HepG2 (cell line): Measurements from ENCODE around the gene LCE2D. TPM values are rescaled to one million over a fixed set of nuclear protein-coding genes. Genes with fewer than 3 reads are reported as not detected.
"Not testable (repeated sequence)": the region's sequence is repeated elsewhere in the genome, so short reads cannot be mapped to it uniquely, and the experiment has no call there.

ENCODE experiments used
- ATAC-seq: fragments of 200-7000 bp; cut with Tn5 transposase; 3 replicates; pipeline ENCODE4 v1.9.1; 2020; ENCODE audit warnings: mild to moderate bottlenecking, moderate library complexity
- BruUV-seq: library from RNA; stranded (reverse); fragments of 400-500 nt; replicated peaks from 2 replicates; lab custom pipeline; 2021; lab: Mats Ljungman, UMichigan
- CTCF ChIA-PET: fragments of 300-600 bp; formaldehyde crosslinking; extraction: SDS; loops from one replicate; lab custom pipeline; 2021; ENCODE audit warnings: low total read pairs, inconsistent platforms, low intra/inter-chr PET ratio; lab: Yijun Ruan, JAX
- POLR2A ChIA-PET: fragments of 350-600 bp; sonication (Branson Sonifier 250); formaldehyde crosslinking; loops from one replicate; lab custom pipeline; 2020; ENCODE audit warnings: antibody characterized with exemption, inconsistent platforms; lab: Yijun Ruan, JAX
- DNase-seq: peaks from one replicate; pipeline ENCODE4 v3.0.0-alpha.2; 2015; ENCODE audit warnings: low spot score
- FAIRE-seq: peaks from 3 replicates; lab custom pipeline; 2011; peaks lifted over from hg19 to GRCh38; lab: Jason Lieb, UNC
- H2AFZ ChIP-seq: one replicate; pipeline ENCODE4 v1.6.1; 2011; ENCODE audit warnings: low read length, inconsistent platforms
- H3K27ac ChIP-seq: fragments of 300-600 bp; 3 replicates; pipeline ENCODE4 v1.8.0; 2011; ENCODE audit warnings: mixed run types, mild to moderate bottlenecking, mixed read lengths, low read length, inconsistent platforms; ENCODE audit not compliant: insufficient read depth; ENCODE audit errors: extremely low read length
- H3K27me3 ChIP-seq, 2 experiments: fragments of 200-600 bp in 1 of 2; 2 replicates in 1 of 2; 3 replicates in 1 of 2; pipeline versions ENCODE4 v1.6.0 to v1.8.0; 2011; ENCODE audit warnings: low read length in 2 of 2, mild to moderate bottlenecking in 2 of 2, moderate library complexity in 2 of 2, inconsistent platforms in 1 of 2; ENCODE audit not compliant: insufficient read depth in 2 of 2, control insufficient read depth in 1 of 2
- H3K36me3 ChIP-seq, 2 experiments: fragments of 200-600 bp in 1 of 2; replicated peaks in 1 of 2; 2 replicates in 1 of 2; 3 replicates in 1 of 2; pipeline versions ENCODE4 v1.5.1 to v1.8.0; 2011; ENCODE audit warnings: low read length in 2 of 2, inconsistent platforms in 1 of 2; ENCODE audit not compliant: insufficient read depth in 2 of 2, control insufficient read depth in 1 of 2
- H3K4me1 ChIP-seq: 2 replicates; pipeline ENCODE4 v1.5.1; 2012; ENCODE audit warnings: low read length, inconsistent platforms; ENCODE audit not compliant: insufficient read depth
- H3K4me2 ChIP-seq: 2 replicates; pipeline ENCODE4 v1.6.0; 2011; ENCODE audit warnings: low read depth, low read length, inconsistent platforms
- H3K4me3 ChIP-seq, 3 experiments: fragments of 200-600 bp in 1 of 3; sonication (generic), shearing (Covaris generic) in 1 of 3; replicated peaks in 1 of 3; 2 replicates each; pipeline ENCODE4 v1.5.1; 2011 to 2016; ENCODE audit warnings: low read length in 3 of 3, inconsistent platforms in 2 of 3, low read depth in 2 of 3, mild to moderate bottlenecking in 2 of 3, control low read depth in 1 of 3, mixed read lengths in 1 of 3; ENCODE audit not compliant: insufficient read depth in 1 of 3
- H3K79me2 ChIP-seq: one replicate; pipeline ENCODE4 v1.6.1; 2011; ENCODE audit warnings: low read length, inconsistent platforms; ENCODE audit not compliant: insufficient read depth
- H3K9ac ChIP-seq: 2 replicates; pipeline ENCODE4 v1.6.0; 2011; ENCODE audit warnings: mild to moderate bottlenecking, low read depth, low read length, inconsistent platforms; ENCODE audit not compliant: insufficient read depth
- H3K9me3 ChIP-seq: 2 replicates; pipeline ENCODE4 v1.5.1; 2012; ENCODE audit warnings: mild to moderate bottlenecking, low read length
- H4K20me1 ChIP-seq: 2 replicates; pipeline ENCODE4 v1.6.0; 2011; ENCODE audit warnings: inconsistent platforms, mild to moderate bottlenecking, low read length, moderate library complexity; ENCODE audit not compliant: insufficient read depth
- AHR ChIP-seq: IDR thresholded peaks from 2 replicates; pipeline ENCODE4 v1.6.1; 2018; ENCODE audit warnings: missing genetic modification reagents, missing compliant biosample characterization
- NPAS2 ChIP-seq: sonication (generic); formaldehyde crosslinking; IDR thresholded peaks from 2 replicates; pipeline ENCODE4 v1.8.0; 2022; ENCODE audit warnings: mild to moderate bottlenecking, missing genetic modification reagents, borderline replicate concordance
- PHB2 ChIP-seq: fragments of 450-650 bp; IDR thresholded peaks from 2 replicates; pipeline ENCODE4 v1.6.1; 2018; ENCODE audit not compliant: partially characterized antibody
- SNRNP70 ChIP-seq: fragments of 200-400 bp; formaldehyde crosslinking; IDR thresholded peaks from 2 replicates; pipeline ENCODE4 v1.6.1; 2017; ENCODE audit warnings: mild to moderate bottlenecking, low read depth, low read length, moderate library complexity
- SOX13 ChIP-seq, 3 experiments: fragments of 450-650 bp in 1 of 3; sonication (generic) in 1 of 3; formaldehyde crosslinking in 1 of 3; IDR thresholded peaks in 2 of 3; conservative IDR thresholded peaks in 1 of 3; 2 replicates each; pipeline versions ENCODE4 v1.5.0 to v1.6.1; 2016 to 2020; ENCODE audit warnings: antibody characterized with exemption in 1 of 3, mild to moderate bottlenecking in 1 of 3, missing compliant biosample characterization in 1 of 3, missing genetic modification reagents in 1 of 3, moderate library complexity in 1 of 3
- ZBTB7B ChIP-seq: sonication (generic); formaldehyde crosslinking; IDR thresholded peaks from 2 replicates; pipeline ENCODE4 v1.4.0; 2020; ENCODE audit warnings: missing genetic modification reagents
- ZNF136 ChIP-seq: sonication (generic); formaldehyde crosslinking; IDR thresholded peaks from 2 replicates; pipeline ENCODE4 v1.8.1; 2022; ENCODE audit warnings: low read depth, mild to moderate bottlenecking, moderate library complexity, missing genetic modification reagents
- ZNF382 ChIP-seq: sonication (generic); formaldehyde crosslinking; IDR thresholded peaks from 2 replicates; pipeline ENCODE4 v1.5.0; 2020; ENCODE audit warnings: missing genetic modification reagents, mild to moderate bottlenecking, borderline replicate concordance
- ZNF501 ChIP-seq: sonication (generic); formaldehyde crosslinking; IDR thresholded peaks from 2 replicates; pipeline ENCODE4 v1.5.1; 2020; ENCODE audit warnings: mild to moderate bottlenecking, moderate library complexity, missing genetic modification reagents
- ZNF790 ChIP-seq: sonication (generic); formaldehyde crosslinking; IDR thresholded peaks from 2 replicates; pipeline ENCODE4 v1.8.0; 2022; ENCODE audit warnings: missing genetic modification reagents, mild to moderate bottlenecking, borderline replicate concordance
- ZNF879 ChIP-seq: sonication (generic); formaldehyde crosslinking; IDR thresholded peaks from 2 replicates; pipeline ENCODE4 v1.8.1; 2023; ENCODE audit warnings: missing genetic modification reagents
- ZSCAN12 ChIP-seq: sonication (generic); formaldehyde crosslinking; IDR thresholded peaks from 2 replicates; pipeline ENCODE4 v1.9.0; 2021; ENCODE audit warnings: mild to moderate bottlenecking, missing genetic modification reagents
- ZSCAN29 ChIP-seq: sonication (generic); formaldehyde crosslinking; conservative IDR thresholded peaks from 2 replicates; pipeline ENCODE4 v1.4.0; 2020; ENCODE audit warnings: mild to moderate bottlenecking, missing genetic modification reagents
- WGBS: methylation state at CpG from one replicate; pipeline ENCODE4 v1.1.6; 2017; ENCODE audit warnings: low lambda C conversion rate; 5-methylcytosine and 5-hydroxymethylcytosine counted together
- in situ Hi-C: cut with HindIII; loops from 2 replicates; pipeline ENCODE4 v1.10.0; 2017; ENCODE audit warnings: low pct_unique_long_range_greater_than_20kb; ENCODE audit not compliant: extremely low pct_ligation_motif_present
- intact Hi-C: fragments of 100-400 bp; cut with micrococcal nuclease; formaldehyde crosslinking; loops from one replicate; pipeline ENCODE4 v1.10.0; 2022; ENCODE audit not compliant: unreplicated experiment
- polyA plus RNA-seq, 8 experiments: library from polyadenylated mRNA; depleted of rRNA in 3 of 8; stranded (reverse) in 7 of 8; unstranded in 1 of 8; fragments of >200 nt; fragmentation: Illumina TruSeq in 4 of 8; extraction: Trizol in 4 of 8; gene quantifications; 2 replicates each; pipeline versions ENCODE4 v1.2.1 to v1.2.3, GENCODE V29; 2011 to 2016; ENCODE audit warnings: low read depth in 4 of 8, missing spikeins in 1 of 8, mixed read lengths in 1 of 8; ENCODE audit not compliant: insufficient read depth in 1 of 8
- total RNA-seq, 5 experiments: library from RNA; depleted of rRNA; stranded (reverse); fragments of >200 nt; fragmentation: Illumina TruSeq; extraction: Trizol; gene quantifications; 2 replicates each; pipeline ENCODE4 v1.2.3, GENCODE V29; 2016; ENCODE audit warnings: low read depth in 1 of 5

The LCE2D gene
- total and polyA plus RNA-seq, 2 of the 13 experiments (the other 11 are each of a cell fraction or from before 2014, with no cell fraction given), result not detected

- Histone ChIP-seq H3K4me3 (no peak overlapping the region), H3K9me3 (no peaks in the 10 kb centered on the region), H2AFZ (no peak overlapping the region), H3K27ac (no peak overlapping the region), H3K79me2 (no peaks in the 10 kb centered on the region), H3K36me3 (no peaks in the 10 kb centered on the region), H3K27me3 (0 out of 5 replicates have a peak, but pooled peaks cover 1 to 3% of the 10 kb centered on the region in 2 experiments), H4K20me1 (no peaks in the 10 kb centered on the region), H3K9ac (no peak overlapping the region), H3K4me2 (no peak overlapping the region), H3K4me1 (no peaks in the 10 kb centered on the region)
- in situ Hi-C loops (no loop called here), intact Hi-C loops (no loop called here)
- no peak for ATAC-seq
- no peak for TF ChIP-seq SNRNP70
- no peak for TF ChIP-seq ZBTB7B (CRISPR knock-in tag)
- no peak for TF ChIP-seq ZSCAN29 (CRISPR knock-in tag)
- TF ChIP-seq NPAS2, result no peak
- TF ChIP-seq ZNF382 (CRISPR knock-in tag), result no peak
- TF ChIP-seq AHR (CRISPR knock-in tag), result no peak
- no peak for TF ChIP-seq ZNF136
- no peak for TF ChIP-seq PHB2
- no peak for TF ChIP-seq ZNF879 (CRISPR knock-in tag)
- TF ChIP-seq ZNF501 (CRISPR knock-in tag), result no peak
- no peak for TF ChIP-seq ZSCAN12 (CRISPR knock-in tag)
- TF ChIP-seq ZNF790, result no peak
- TF ChIP-seq SOX13 (IDR thresholded peaks at IDR 0.05), result no peak
- no peak for TF ChIP-seq SOX13 (CRISPR knock-in tag; conservative IDR thresholded peaks at IDR 0.05 in 1 of 2, IDR thresholded peaks at IDR 0.05 in 1 of 2)
- no peak for FAIRE-seq
- DNase-seq, result no peak
- BruUV-seq, result no TSS peak
- ChIA-PET CTCF (no interaction called here), POLR2A (no interaction called here)
Observed at GRCh38 chr1:152683846-152684245, 20.7 kb downstream of the LCE2D start.

- DNase-seq, BruUV-seq, intact Hi-C loops, H3K4me2 ChIP-seq, CTCF ChIA-PET, ATAC-seq, H3K79me2 ChIP-seq, H3K4me1 ChIP-seq, H3K9ac ChIP-seq, H2AFZ ChIP-seq, H3K27ac ChIP-seq, in situ Hi-C loops, H4K20me1 ChIP-seq, H3K27me3 ChIP-seq, H3K9me3 ChIP-seq, POLR2A ChIA-PET, H3K36me3 ChIP-seq, FAIRE-seq, H3K4me3 ChIP-seq: not testable (repeated sequence)
- WGBS, result 28% methylated on average over 2 of the region's 4 CpGs
Observed at GRCh38 chr1:152685823-152686222, 22.6 kb downstream of the LCE2D start, which contains the start of gene LCE2B. LCE2B (plus strand) TSS chr1:152686123; CDS start chr1:152686844, 721 bp downstream.
